Hepatocyte (in vitro differentiated cells): Measurements from ENCODE around the gene ZNF12. TPM values are rescaled to one million over a fixed set of nuclear protein-coding genes. Genes with fewer than 3 reads are reported as not detected.
"Not testable (repeated sequence)": the region's sequence is repeated elsewhere in the genome, so short reads cannot be mapped to it uniquely, and the experiment has no call there.

Source experiments
- DNase-seq: peaks from one replicate; pipeline ENCODE4 v3.0.0-alpha.2; 2016; ENCODE audit warnings: low spot score
- H2AFZ ChIP-seq: fragments of 200-600 bp; sonication (generic); 2 replicates; pipeline ENCODE4 v1.6.0; 2016; ENCODE audit warnings: antibody characterized with exemption, mild to moderate bottlenecking
- H3K27ac ChIP-seq: fragments of 200-600 bp; sonication (generic); 2 replicates; pipeline ENCODE4 v1.5.1; 2016; ENCODE audit warnings: mild to moderate bottlenecking
- H3K27me3 ChIP-seq: fragments of 200-600 bp; sonication (generic); 2 replicates; pipeline ENCODE4 v1.6.1; 2016
- H3K36me3 ChIP-seq: fragments of 200-600 bp; sonication (generic); replicated peaks from 2 replicates; pipeline ENCODE4 v1.5.1; 2016; ENCODE audit warnings: low read depth; ENCODE audit not compliant: insufficient read depth
- H3K4me1 ChIP-seq: fragments of 200-600 bp; sonication (generic); 2 replicates; pipeline ENCODE4 v1.5.1; 2016; ENCODE audit warnings: mild to moderate bottlenecking, moderate library complexity; ENCODE audit not compliant: insufficient read depth
- H3K4me2 ChIP-seq: fragments of 200-600 bp; sonication (generic); 2 replicates; pipeline ENCODE4 v1.6.0; 2016
- H3K4me3 ChIP-seq: fragments of 200-600 bp; sonication (generic); 2 replicates; pipeline ENCODE4 v1.5.1; 2016; ENCODE audit warnings: mild to moderate bottlenecking
- H3K79me2 ChIP-seq: fragments of 200-600 bp; sonication (generic); 2 replicates; pipeline ENCODE4 v1.6.0; 2017; ENCODE audit warnings: mild to moderate bottlenecking
- H3K9me2 ChIP-seq: fragments of 200-600 bp; sonication (generic); replicated peaks from 2 replicates; pipeline ENCODE4 v1.6.0; 2017; ENCODE audit warnings: mild to moderate bottlenecking; ENCODE audit not compliant: insufficient read depth
- H3K9me3 ChIP-seq: fragments of 200-600 bp; sonication (generic); 2 replicates; pipeline ENCODE4 v1.5.1; 2016; ENCODE audit warnings: low read depth, mild to moderate bottlenecking
- H4K20me1 ChIP-seq: fragments of 200-600 bp; sonication (generic); 2 replicates; pipeline ENCODE4 v1.6.0; 2016; ENCODE audit warnings: mild to moderate bottlenecking; ENCODE audit not compliant: insufficient read depth, poor library complexity, severe bottlenecking
- EZH2 ChIP-seq: fragments of 200-600 bp; sonication (generic); IDR thresholded peaks from 2 replicates; pipeline ENCODE4 v1.6.1; 2016; ENCODE audit warnings: antibody characterized with exemption, mild to moderate bottlenecking, borderline replicate concordance
- EZH2phosphoT487 ChIP-seq: fragments of 200-600 bp; sonication (generic); IDR thresholded peaks from one replicate; pipeline ENCODE4 v1.6.1; 2018; ENCODE audit warnings: antibody characterized with exemption, mild to moderate bottlenecking, low read depth, moderate library complexity; ENCODE audit not compliant: unreplicated experiment, severe bottlenecking
- WGBS: methylation state at CpG from one replicate; pipeline ENCODE4 v1.1.6; 2016; ENCODE audit warnings: low lambda C conversion rate; ENCODE audit errors: missing lambda C conversion rate; 5-methylcytosine and 5-hydroxymethylcytosine counted together
- polyA plus RNA-seq: library from polyadenylated mRNA; unstranded; fragments of >200 nt; fragmentation: Nextera tagmentation; extraction: Ambion mirVana; gene quantifications from 2 replicates; pipeline ENCODE4 v1.2.1, GENCODE V29; 2016
- total RNA-seq: library from RNA; depleted of rRNA; stranded (reverse); fragments of >200 nt; gene quantifications from 2 replicates; pipeline ENCODE4 v1.2.3, GENCODE V29; 2014
- TF ChIP-seq, protein P1 (sequence below): fragments of 200-600 bp; sonication (generic); IDR thresholded peaks from 2 replicates; pipeline ENCODE4 v1.5.1; 2016; ENCODE audit warnings: antibody characterized with exemption, mild to moderate bottlenecking; ENCODE audit not compliant: poor library complexity

Gene ZNF12
- total and polyA plus RNA-seq, 2 experiments from 2014 or later: 14.7 to 22.2 TPM

DNA sequence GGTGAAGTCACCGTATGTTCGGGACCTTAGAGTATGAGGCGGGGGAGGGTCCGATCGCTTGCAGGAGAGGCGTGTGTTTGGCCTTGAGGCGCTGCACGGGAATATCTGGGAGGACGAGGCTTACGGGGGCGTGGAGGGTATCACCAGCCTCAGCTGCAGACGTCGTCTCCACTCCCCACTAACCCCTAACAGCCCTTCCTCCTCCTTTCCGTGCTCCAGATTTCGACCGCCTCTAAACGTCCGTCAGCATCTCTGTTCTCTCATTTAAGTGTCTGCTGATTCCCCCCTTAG lies 23.5 kb upstream of the ZNF12 start:
- peak overlapping the region; percentile 100 for H2AFZ ChIP-seq
- H3K9me3 ChIP-seq: no peaks in the 10 kb centered on the region
- under 1% methylated on average over 13 of the region's 18 CpGs for WGBS
- no peaks in the 10 kb centered on the region for H3K36me3 ChIP-seq
- H3K4me1 ChIP-seq: peaks cover 10% of the 10 kb centered on the region
- peak overlapping the region; percentile 94 for H3K4me3 ChIP-seq
- H3K9me2 ChIP-seq: no peaks in the 10 kb centered on the region
- H3K79me2 ChIP-seq: peaks cover 40% of the 10 kb centered on the region
- TF ChIP-seq, protein P1, sequence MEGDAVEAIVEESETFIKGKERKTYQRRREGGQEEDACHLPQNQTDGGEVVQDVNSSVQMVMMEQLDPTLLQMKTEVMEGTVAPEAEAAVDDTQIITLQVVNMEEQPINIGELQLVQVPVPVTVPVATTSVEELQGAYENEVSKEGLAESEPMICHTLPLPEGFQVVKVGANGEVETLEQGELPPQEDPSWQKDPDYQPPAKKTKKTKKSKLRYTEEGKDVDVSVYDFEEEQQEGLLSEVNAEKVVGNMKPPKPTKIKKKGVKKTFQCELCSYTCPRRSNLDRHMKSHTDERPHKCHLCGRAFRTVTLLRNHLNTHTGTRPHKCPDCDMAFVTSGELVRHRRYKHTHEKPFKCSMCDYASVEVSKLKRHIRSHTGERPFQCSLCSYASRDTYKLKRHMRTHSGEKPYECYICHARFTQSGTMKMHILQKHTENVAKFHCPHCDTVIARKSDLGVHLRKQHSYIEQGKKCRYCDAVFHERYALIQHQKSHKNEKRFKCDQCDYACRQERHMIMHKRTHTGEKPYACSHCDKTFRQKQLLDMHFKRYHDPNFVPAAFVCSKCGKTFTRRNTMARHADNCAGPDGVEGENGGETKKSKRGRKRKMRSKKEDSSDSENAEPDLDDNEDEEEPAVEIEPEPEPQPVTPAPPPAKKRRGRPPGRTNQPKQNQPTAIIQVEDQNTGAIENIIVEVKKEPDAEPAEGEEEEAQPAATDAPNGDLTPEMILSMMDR: no peak
- TF ChIP-seq EZH2phosphoT487: no peak
- TF ChIP-seq EZH2: no peak
- H4K20me1 ChIP-seq: peaks cover 10% of the 10 kb centered on the region
- H3K4me2 ChIP-seq: peak overlapping the region; percentile 87
- peak overlapping the region; percentile 94 for H3K27ac ChIP-seq
- H3K27me3 ChIP-seq: no peaks in the 10 kb centered on the region
- DNase-seq: peak; percentile 49

DNA sequence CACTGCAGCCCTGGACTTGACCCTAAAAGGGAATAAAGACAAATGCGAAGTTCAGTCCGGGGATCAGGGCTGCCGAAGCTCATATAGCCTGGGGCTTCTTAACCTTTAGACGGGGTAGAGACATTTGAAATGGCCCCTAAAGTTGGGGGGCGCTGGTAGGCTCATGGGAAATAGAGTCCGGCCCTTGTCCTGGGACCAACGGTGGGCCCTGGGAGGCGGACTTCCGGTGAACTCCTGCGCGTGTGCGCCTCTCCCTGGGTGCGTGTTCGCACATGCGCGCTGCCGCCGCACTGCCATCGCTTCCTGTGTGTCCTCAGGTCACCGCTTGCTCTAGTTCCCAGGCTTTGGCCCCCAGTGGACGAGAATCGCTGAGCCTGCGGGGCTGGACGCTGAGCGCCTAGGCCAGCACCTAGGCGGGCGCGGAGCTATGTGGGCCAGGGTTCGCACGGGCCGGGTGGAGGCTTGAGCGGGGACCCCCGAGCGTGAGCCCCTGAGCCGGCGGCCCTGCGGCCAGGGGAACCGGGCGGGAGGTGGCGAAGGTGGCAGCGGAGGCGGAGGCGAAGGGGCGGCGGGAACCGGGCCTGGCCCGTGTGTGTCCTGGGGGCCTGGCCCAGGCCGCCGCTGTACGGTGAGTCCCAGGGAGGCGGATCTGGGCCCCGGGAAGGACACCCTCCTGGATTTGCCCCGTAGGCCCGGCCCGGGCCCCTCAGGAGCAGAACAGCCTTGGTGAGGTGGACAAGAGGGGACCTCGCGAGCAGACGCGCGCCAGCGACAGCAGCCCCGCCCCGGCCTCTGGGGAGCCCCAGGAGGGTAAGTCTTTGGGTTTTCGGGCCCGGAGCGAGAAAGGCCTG lies 23.0 kb upstream of the ZNF12 start:
- Histone ChIP-seq H3K9me2 (no peaks in the 10 kb centered on the region), H3K36me3 (no peaks in the 10 kb centered on the region), H3K9me3 (no peaks in the 10 kb centered on the region), H3K27me3 (no peaks in the 10 kb centered on the region), H3K4me3 (peak overlapping the region; percentile 94), H3K4me1 (peaks cover 10% of the 10 kb centered on the region), H3K27ac (peak overlapping the region; percentile 94), H4K20me1 (peaks cover 10% of the 10 kb centered on the region), H3K79me2 (peaks cover 40% of the 10 kb centered on the region), H3K4me2 (peak overlapping the region; percentile 87), H2AFZ (peak overlapping the region; percentile 100)
- DNase-seq: peak; percentile 95
- WGBS: under 1% methylated on average over 57 of the region's 66 CpGs
- TF ChIP-seq, protein P1: no peak
- no peak for TF ChIP-seq EZH2phosphoT487
- TF ChIP-seq EZH2: no peak

DNA sequence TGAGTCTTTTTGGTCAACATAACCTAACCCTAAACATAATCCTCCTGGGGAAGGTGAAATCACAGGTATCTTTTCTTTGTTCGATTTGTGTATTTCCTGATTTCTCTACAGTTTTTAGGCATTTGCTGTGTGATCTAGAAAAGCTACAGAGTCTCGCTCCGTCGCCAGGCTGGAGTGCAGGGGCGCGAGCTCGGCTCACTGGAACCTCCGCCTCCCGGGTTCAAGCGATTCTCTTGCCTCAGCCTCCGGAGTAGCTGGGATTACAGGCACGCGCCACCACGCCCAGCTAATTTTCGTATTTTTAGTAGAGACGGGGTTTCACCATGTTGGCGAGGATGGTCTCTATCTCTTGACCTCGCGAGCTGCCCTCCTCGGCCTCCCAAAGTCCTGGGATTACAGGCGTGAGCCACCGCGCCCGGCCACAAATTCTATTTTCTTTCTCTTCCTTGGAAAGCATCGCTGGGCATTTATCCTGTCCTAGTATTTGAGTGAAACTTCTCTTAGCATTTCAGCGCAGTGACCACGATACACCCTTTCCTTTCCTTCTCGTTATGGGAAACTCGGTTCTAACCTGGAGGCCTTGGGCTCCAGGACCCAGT lies 22.2 kb upstream of the ZNF12 start:
- 77% methylated on average over 29 of the region's 29 CpGs for WGBS
- not testable (repeated sequence) for H4K20me1 ChIP-seq, H3K9me3 ChIP-seq, DNase-seq, H3K9me2 ChIP-seq, H3K36me3 ChIP-seq, H3K27me3 ChIP-seq, H3K4me1 ChIP-seq
- Histone ChIP-seq H2AFZ (peak overlapping the region; percentile 100), H3K79me2 (peaks cover 36% of the 10 kb centered on the region), H3K27ac (peak overlapping the region; percentile 94), H3K4me2 (peak overlapping the region; percentile 87), H3K4me3 (peak overlapping the region; percentile 25)

DNA sequence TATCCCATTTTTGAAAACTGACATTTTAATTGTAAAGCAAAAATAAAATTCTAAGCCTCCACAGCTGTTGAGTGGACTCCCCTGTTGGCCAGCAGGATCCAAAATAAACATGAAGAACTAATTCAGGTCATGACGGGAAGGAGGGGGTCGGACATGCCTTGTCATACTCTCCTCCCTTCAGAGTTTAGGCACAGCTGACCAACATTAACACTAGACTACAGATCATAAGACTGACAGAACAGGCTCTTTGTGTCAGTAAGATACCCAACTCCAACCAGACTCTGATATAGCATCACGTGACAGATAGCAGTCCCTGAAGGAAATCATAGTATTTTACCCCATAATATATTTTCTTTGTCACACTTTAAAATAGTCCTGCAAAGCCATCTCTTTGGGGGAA lies 20.9 kb upstream of the ZNF12 start:
- Histone ChIP-seq H3K4me2 (no peak overlapping the region), H3K4me3 (no peak overlapping the region), H3K4me1 (peaks cover 10% of the 10 kb centered on the region), H3K27me3 (no peaks in the 10 kb centered on the region), H3K9me2 (no peaks in the 10 kb centered on the region), H4K20me1 (peaks cover 5% of the 10 kb centered on the region), H3K9me3 (no peaks in the 10 kb centered on the region), H2AFZ (no peak overlapping the region), H3K27ac (no peak overlapping the region), H3K79me2 (peaks cover 24% of the 10 kb centered on the region), H3K36me3 (no peaks in the 10 kb centered on the region)
- TF ChIP-seq EZH2 (no peak), EZH2phosphoT487 (no peak)
- TF ChIP-seq, protein P1: no peak
- WGBS: 89% methylated on average over 3 of the region's 3 CpGs
- no peak for DNase-seq

DNA sequence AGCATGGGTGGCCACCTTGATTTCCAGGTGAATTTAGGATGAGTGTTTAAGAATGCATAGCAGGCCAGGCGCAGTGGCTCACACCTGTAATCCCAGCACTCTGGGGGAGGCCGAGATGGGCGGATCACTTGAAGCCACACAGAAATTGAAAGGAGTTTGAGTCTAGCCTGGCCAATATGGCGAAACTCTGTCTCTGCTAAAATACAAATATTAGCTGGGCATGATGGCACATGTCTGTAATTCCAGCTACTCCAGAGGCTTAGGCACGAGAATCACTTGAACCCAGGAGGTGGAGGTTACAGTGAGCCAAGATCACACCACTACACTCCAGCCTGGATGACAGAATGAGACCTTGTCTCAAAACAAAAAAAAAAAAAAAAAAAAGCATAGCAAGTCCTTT lies 19.6 kb upstream of the ZNF12 start:
- not testable (repeated sequence) for H3K27me3 ChIP-seq, H3K4me2 ChIP-seq, H4K20me1 ChIP-seq, H3K36me3 ChIP-seq, H3K27ac ChIP-seq, DNase-seq, H3K4me1 ChIP-seq, H3K4me3 ChIP-seq, H2AFZ ChIP-seq, H3K9me2 ChIP-seq, H3K9me3 ChIP-seq
- peaks cover 15% of the 10 kb centered on the region for H3K79me2 ChIP-seq
- WGBS: 93% methylated on average over 5 of the region's 5 CpGs
